HepG2 (cell line): Measurements from ENCODE around the gene COPA. TPM values are rescaled to one million over a fixed set of nuclear protein-coding genes. Genes with fewer than 3 reads are reported as not detected.
A peak's percentile ranks its signal among the peaks of the same experiment; 100 is the strongest.
"Not testable (repeated sequence)": the region's sequence is repeated elsewhere in the genome, so short reads cannot be mapped to it uniquely, and the experiment has no call there.

ENCODE experiments used
- ATAC-seq: fragments of 200-7000 bp; cut with Tn5 transposase; 3 replicates; pipeline ENCODE4 v1.9.1; 2020; ENCODE audit warnings: mild to moderate bottlenecking, moderate library complexity
- BruUV-seq: library from RNA; stranded (reverse); fragments of 400-500 nt; replicated peaks from 2 replicates; lab custom pipeline; 2021; lab: Mats Ljungman, UMichigan
- CTCF ChIA-PET: fragments of 300-600 bp; formaldehyde crosslinking; extraction: SDS; loops from one replicate; lab custom pipeline; 2021; ENCODE audit warnings: low total read pairs, inconsistent platforms, low intra/inter-chr PET ratio; lab: Yijun Ruan, JAX
- POLR2A ChIA-PET: fragments of 350-600 bp; sonication (Branson Sonifier 250); formaldehyde crosslinking; loops from one replicate; lab custom pipeline; 2020; ENCODE audit warnings: antibody characterized with exemption, inconsistent platforms; lab: Yijun Ruan, JAX
- DNase-seq: peaks from one replicate; pipeline ENCODE4 v3.0.0-alpha.2; 2015; ENCODE audit warnings: low spot score
- FAIRE-seq: peaks from 3 replicates; lab custom pipeline; 2011; peaks lifted over from hg19 to GRCh38; lab: Jason Lieb, UNC
- H2AFZ ChIP-seq: one replicate; pipeline ENCODE4 v1.6.1; 2011; ENCODE audit warnings: low read length, inconsistent platforms
- H3K27ac ChIP-seq: fragments of 300-600 bp; 3 replicates; pipeline ENCODE4 v1.8.0; 2011; ENCODE audit warnings: mixed run types, mild to moderate bottlenecking, mixed read lengths, low read length, inconsistent platforms; ENCODE audit not compliant: insufficient read depth; ENCODE audit errors: extremely low read length
- H3K27me3 ChIP-seq, 2 experiments: fragments of 200-600 bp in 1 of 2; 2 replicates in 1 of 2; 3 replicates in 1 of 2; pipeline versions ENCODE4 v1.6.0 to v1.8.0; 2011; ENCODE audit warnings: low read length in 2 of 2, mild to moderate bottlenecking in 2 of 2, moderate library complexity in 2 of 2, inconsistent platforms in 1 of 2; ENCODE audit not compliant: insufficient read depth in 2 of 2, control insufficient read depth in 1 of 2
- H3K36me3 ChIP-seq, 2 experiments: fragments of 200-600 bp in 1 of 2; replicated peaks in 1 of 2; 2 replicates in 1 of 2; 3 replicates in 1 of 2; pipeline versions ENCODE4 v1.5.1 to v1.8.0; 2011; ENCODE audit warnings: low read length in 2 of 2, inconsistent platforms in 1 of 2; ENCODE audit not compliant: insufficient read depth in 2 of 2, control insufficient read depth in 1 of 2
- H3K4me1 ChIP-seq: 2 replicates; pipeline ENCODE4 v1.5.1; 2012; ENCODE audit warnings: low read length, inconsistent platforms; ENCODE audit not compliant: insufficient read depth
- H3K4me2 ChIP-seq: 2 replicates; pipeline ENCODE4 v1.6.0; 2011; ENCODE audit warnings: low read depth, low read length, inconsistent platforms
- H3K4me3 ChIP-seq, 3 experiments: fragments of 200-600 bp in 1 of 3; sonication (generic), shearing (Covaris generic) in 1 of 3; replicated peaks in 1 of 3; 2 replicates each; pipeline ENCODE4 v1.5.1; 2011 to 2016; ENCODE audit warnings: low read length in 3 of 3, inconsistent platforms in 2 of 3, low read depth in 2 of 3, mild to moderate bottlenecking in 2 of 3, control low read depth in 1 of 3, mixed read lengths in 1 of 3; ENCODE audit not compliant: insufficient read depth in 1 of 3
- H3K79me2 ChIP-seq: one replicate; pipeline ENCODE4 v1.6.1; 2011; ENCODE audit warnings: low read length, inconsistent platforms; ENCODE audit not compliant: insufficient read depth
- H3K9ac ChIP-seq: 2 replicates; pipeline ENCODE4 v1.6.0; 2011; ENCODE audit warnings: mild to moderate bottlenecking, low read depth, low read length, inconsistent platforms; ENCODE audit not compliant: insufficient read depth
- H3K9me3 ChIP-seq: 2 replicates; pipeline ENCODE4 v1.5.1; 2012; ENCODE audit warnings: mild to moderate bottlenecking, low read length
- H4K20me1 ChIP-seq: 2 replicates; pipeline ENCODE4 v1.6.0; 2011; ENCODE audit warnings: inconsistent platforms, mild to moderate bottlenecking, low read length, moderate library complexity; ENCODE audit not compliant: insufficient read depth
- YY1 ChIP-seq: IDR thresholded peaks from 2 replicates; pipeline ENCODE4 v1.6.1; 2011; ENCODE audit warnings: low read length, low read depth, moderate library complexity, mild to moderate bottlenecking; ENCODE audit not compliant: insufficient read depth, insufficient replicate concordance
- ZNF275 ChIP-seq: sonication (generic); formaldehyde crosslinking; IDR thresholded peaks from 2 replicates; pipeline ENCODE4 v1.8.0; 2022; ENCODE audit warnings: missing genetic modification reagents, mild to moderate bottlenecking, inconsistent platforms, borderline replicate concordance
- WGBS: methylation state at CpG from one replicate; pipeline ENCODE4 v1.1.6; 2017; ENCODE audit warnings: low lambda C conversion rate; 5-methylcytosine and 5-hydroxymethylcytosine counted together
- in situ Hi-C: cut with HindIII; loops from 2 replicates; pipeline ENCODE4 v1.10.0; 2017; ENCODE audit warnings: low pct_unique_long_range_greater_than_20kb; ENCODE audit not compliant: extremely low pct_ligation_motif_present
- intact Hi-C: fragments of 100-400 bp; cut with micrococcal nuclease; formaldehyde crosslinking; loops from one replicate; pipeline ENCODE4 v1.10.0; 2022; ENCODE audit not compliant: unreplicated experiment
- polyA plus RNA-seq, 8 experiments: library from polyadenylated mRNA; depleted of rRNA in 3 of 8; stranded (reverse) in 7 of 8; unstranded in 1 of 8; fragments of >200 nt; fragmentation: Illumina TruSeq in 4 of 8; extraction: Trizol in 4 of 8; gene quantifications; 2 replicates each; pipeline versions ENCODE4 v1.2.1 to v1.2.3, GENCODE V29; 2011 to 2016; ENCODE audit warnings: low read depth in 4 of 8, missing spikeins in 1 of 8, mixed read lengths in 1 of 8; ENCODE audit not compliant: insufficient read depth in 1 of 8
- total RNA-seq, 5 experiments: library from RNA; depleted of rRNA; stranded (reverse); fragments of >200 nt; fragmentation: Illumina TruSeq; extraction: Trizol; gene quantifications; 2 replicates each; pipeline ENCODE4 v1.2.3, GENCODE V29; 2016; ENCODE audit warnings: low read depth in 1 of 5

The COPA gene
- total and polyA plus RNA-seq, 2 of the 13 experiments (the other 11 are each of a cell fraction or from before 2014, with no cell fraction given): 160 to 197 TPM

GRCh38 chr1:160342953-160343869 is at the start of gene COPA, which contains the start of gene NCSTN (continued):
- peak; percentile 64; the same call in 1 of the 2 replicates for TF ChIP-seq ZNF275 (CRISPR knock-in tag)
- peak; percentile 94 for TF ChIP-seq YY1

- POLR2A ChIA-PET, ATAC-seq, H3K79me2 ChIP-seq, H3K9me3 ChIP-seq, intact Hi-C loops, DNase-seq, H3K9ac ChIP-seq, H3K27ac ChIP-seq, H3K4me3 ChIP-seq, H4K20me1 ChIP-seq, H3K36me3 ChIP-seq, H2AFZ ChIP-seq, CTCF ChIA-PET, H3K27me3 ChIP-seq, H3K4me2 ChIP-seq, FAIRE-seq, H3K4me1 ChIP-seq, in situ Hi-C loops, BruUV-seq: not testable (repeated sequence)
- 1% methylated on average over 4 of the region's 4 CpGs for WGBS
Observed at GRCh38 chr1:160388406-160388805, 45.4 kb upstream of the COPA start.

GRCh38 chr1:160384812-160385211 is 41.8 kb upstream of the COPA start:
- H3K27ac ChIP-seq, POLR2A ChIA-PET, H3K4me3 ChIP-seq, H3K27me3 ChIP-seq, H3K9me3 ChIP-seq, H3K36me3 ChIP-seq, H3K4me2 ChIP-seq, intact Hi-C loops, H3K79me2 ChIP-seq, BruUV-seq, in situ Hi-C loops, FAIRE-seq, H4K20me1 ChIP-seq, DNase-seq, CTCF ChIA-PET, H3K9ac ChIP-seq, H2AFZ ChIP-seq, H3K4me1 ChIP-seq, ATAC-seq: not testable (repeated sequence)
- 38% methylated on average over 2 of the region's 2 CpGs for WGBS
